Colonic mucosa (tissue), 4 donors: ENCODE results near the gene CLIC1. TPM values are rescaled to one million over a fixed set of nuclear protein-coding genes. Genes with fewer than 3 reads are reported as not detected.

Experiments used
- DNase-seq: peaks from one replicate; pipeline ENCODE4 v3.0.0-alpha.2; 2020
- H3K27ac ChIP-seq: fragments of 200-600 bp; one replicate; pipeline ENCODE4 v1.8.0; 2021
- H3K27me3 ChIP-seq: fragments of 200-600 bp; one replicate; pipeline ENCODE4 v1.8.0; 2021
- H3K36me3 ChIP-seq: fragments of 200-600 bp; one replicate; pipeline ENCODE4 v1.8.0; 2021
- H3K4me1 ChIP-seq: fragments of 200-600 bp; one replicate; pipeline ENCODE4 v1.8.0; 2021; ENCODE audit warnings: mild to moderate bottlenecking
- H3K4me3 ChIP-seq: fragments of 200-600 bp; one replicate; pipeline ENCODE4 v1.8.0; 2021
- H3K9ac ChIP-seq, 2 donors: one replicate each; pipeline ENCODE4 v1.7.0; 2013; ENCODE audit warnings: control low read depth in 2 of 2, low read depth in 2 of 2, low read length in 2 of 2
- H3K9me3 ChIP-seq: fragments of 200-600 bp; one replicate; pipeline ENCODE4 v1.8.0; 2021
- intact Hi-C: fragments of 100-400 bp; cut with DNase I; formaldehyde crosslinking; loops from one replicate; pipeline ENCODE4 v1.14.1; 2022
- total RNA-seq, 2 donors: library from RNA; stranded (reverse); fragmentation: NEBNext Ultra II Directional in 1 of 2; extraction: Animal tissue kit (Norgen Biotek cat#: 25700) in 1 of 2; gene quantifications; one replicate each; pipeline ENCODE4 v1.2.1, GENCODE V29; 2021
- TF ChIP-seq, protein P1 (sequence below): fragments of 200-600 bp; IDR thresholded peaks from one replicate; pipeline ENCODE4 v1.8.0; 2022; ENCODE audit warnings: antibody characterized with exemption, mild to moderate bottlenecking
- donor health status: healthy.
- donor health status: DM: no; HTN: no; CAD: no.
- donor health status: DM: no; HTN: no; CAD: no.

Gene CLIC1
- total RNA-seq, 2 donors from 2014 or later, result 622 to 646 TPM

DNA sequence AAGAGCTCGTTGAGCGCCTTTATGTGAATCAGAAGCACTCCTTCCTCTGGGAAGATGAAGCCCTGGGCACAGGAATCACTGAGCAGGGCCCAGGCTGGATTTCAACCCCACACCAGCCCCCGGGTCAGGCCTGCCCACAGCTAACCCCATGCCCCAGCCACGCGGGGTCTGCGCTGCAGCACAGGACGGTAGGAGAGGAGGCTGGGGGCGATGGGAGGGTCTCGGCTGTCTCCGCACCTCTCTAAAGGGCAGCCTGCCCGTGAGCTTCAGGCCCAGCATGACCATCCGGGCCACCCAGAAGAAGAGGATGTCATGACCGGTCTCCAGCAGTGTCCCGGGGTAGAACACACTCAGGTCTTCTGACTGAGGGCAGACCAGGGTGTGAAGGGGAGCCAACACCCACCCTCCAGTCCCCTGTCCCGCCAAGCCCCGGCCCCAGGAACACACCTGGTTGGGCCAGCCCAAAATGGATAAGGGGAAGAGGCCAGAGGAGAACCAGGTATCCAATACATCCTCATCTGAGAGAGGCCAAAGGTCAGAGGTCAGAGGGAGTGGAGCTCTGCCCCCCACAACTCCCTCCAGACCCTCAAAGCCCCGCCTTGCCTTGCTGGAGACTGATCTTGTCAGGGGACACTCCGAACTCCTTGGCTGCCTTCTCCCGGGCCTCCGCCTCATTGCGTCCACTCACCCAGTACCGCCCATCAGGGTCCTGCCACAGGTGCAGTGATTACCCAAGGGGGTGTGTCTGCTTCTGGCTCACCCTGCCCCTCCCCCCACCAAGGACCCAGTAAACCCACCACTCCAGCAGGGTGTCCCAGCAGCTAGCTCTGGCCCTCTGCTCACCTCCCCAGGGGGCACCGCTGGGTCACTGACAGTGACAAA lies 45.2 kb upstream of the CLIC1 start:
- no peaks in the 10 kb centered on the region for H3K27me3 ChIP-seq
- TF ChIP-seq, protein P1, sequence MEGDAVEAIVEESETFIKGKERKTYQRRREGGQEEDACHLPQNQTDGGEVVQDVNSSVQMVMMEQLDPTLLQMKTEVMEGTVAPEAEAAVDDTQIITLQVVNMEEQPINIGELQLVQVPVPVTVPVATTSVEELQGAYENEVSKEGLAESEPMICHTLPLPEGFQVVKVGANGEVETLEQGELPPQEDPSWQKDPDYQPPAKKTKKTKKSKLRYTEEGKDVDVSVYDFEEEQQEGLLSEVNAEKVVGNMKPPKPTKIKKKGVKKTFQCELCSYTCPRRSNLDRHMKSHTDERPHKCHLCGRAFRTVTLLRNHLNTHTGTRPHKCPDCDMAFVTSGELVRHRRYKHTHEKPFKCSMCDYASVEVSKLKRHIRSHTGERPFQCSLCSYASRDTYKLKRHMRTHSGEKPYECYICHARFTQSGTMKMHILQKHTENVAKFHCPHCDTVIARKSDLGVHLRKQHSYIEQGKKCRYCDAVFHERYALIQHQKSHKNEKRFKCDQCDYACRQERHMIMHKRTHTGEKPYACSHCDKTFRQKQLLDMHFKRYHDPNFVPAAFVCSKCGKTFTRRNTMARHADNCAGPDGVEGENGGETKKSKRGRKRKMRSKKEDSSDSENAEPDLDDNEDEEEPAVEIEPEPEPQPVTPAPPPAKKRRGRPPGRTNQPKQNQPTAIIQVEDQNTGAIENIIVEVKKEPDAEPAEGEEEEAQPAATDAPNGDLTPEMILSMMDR, result no peak
- peaks cover 4% of the 10 kb centered on the region for H3K4me1 ChIP-seq
- no peak overlapping the region for H3K4me3 ChIP-seq
- no peak overlapping the region for H3K27ac ChIP-seq
- H3K9me3 ChIP-seq, result no peaks in the 10 kb centered on the region
- DNase-seq, result no peak
- H3K36me3 ChIP-seq, result no peaks in the 10 kb centered on the region
- peak overlapping the region in 1 of 2 donors; percentile 9 for H3K9ac ChIP-seq
- intact Hi-C loops, result no loop called here

DNA sequence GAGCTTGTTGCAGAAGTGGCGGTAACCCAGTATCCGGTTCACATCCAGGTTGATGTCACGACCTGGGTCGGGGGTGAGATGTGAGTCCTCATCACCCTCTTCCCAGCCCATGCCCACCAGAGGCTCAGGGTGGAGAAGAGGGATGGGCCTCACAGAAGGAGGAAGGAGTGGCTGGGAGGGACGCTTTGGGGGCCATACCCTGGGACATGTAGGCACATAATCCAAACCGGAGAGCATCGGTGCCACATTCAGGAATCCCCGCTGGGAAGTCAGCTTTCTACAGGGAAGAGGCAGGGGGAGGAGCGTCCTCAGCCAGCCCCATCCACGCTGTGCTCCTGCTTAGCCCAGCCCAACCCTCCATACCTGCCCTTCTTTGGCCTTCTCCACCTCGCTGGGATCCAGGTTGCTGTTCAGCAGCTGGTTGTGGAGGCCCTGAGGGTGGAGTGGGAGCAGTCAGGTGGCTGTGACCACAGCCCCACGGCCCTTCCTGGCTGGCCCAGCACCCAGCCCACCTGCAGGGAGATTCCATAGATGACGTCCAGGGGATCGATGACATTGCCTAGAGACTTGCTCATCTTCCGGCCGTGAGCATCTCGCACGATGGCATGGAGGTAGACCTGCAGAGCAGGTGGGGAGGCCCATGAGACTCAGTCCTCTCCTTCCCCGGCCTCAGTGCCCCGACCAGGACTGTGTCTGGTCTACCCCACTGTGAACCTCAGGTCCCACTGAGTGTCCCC lies 44.3 kb upstream of the CLIC1 start:
- Histone ChIP-seq H3K4me3 (no peak overlapping the region), H3K9ac (no peak overlapping the region), H3K9me3 (no peaks in the 10 kb centered on the region), H3K36me3 (no peaks in the 10 kb centered on the region), H3K4me1 (peaks cover 4% of the 10 kb centered on the region), H3K27me3 (no peaks in the 10 kb centered on the region), H3K27ac (no peak overlapping the region)
- DNase-seq, result no peak
- TF ChIP-seq, protein P1, result no peak
- intact Hi-C loops, result no loop called here

DNA sequence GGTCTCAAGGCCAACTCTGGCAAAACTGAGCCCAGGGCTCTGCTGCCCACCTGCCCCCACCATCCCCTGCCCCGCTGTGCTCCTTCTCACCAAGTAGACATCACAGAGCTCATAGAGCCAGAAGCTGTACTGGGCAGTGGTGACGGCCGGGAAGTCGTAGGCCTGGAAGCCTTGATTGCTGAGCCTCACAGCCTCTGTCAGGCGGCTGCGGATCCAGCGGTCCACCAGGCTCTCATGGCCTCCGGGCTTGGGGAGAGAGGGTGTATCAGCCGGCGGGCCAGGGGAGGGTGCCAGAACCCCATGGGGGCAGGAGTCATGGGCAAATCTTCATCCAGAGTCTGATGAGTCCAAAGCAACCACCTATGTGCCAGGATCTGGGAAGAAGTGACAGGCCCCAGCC lies 43.6 kb upstream of the CLIC1 start:
- Histone ChIP-seq H3K4me1 (peaks cover 4% of the 10 kb centered on the region), H3K36me3 (no peaks in the 10 kb centered on the region), H3K9ac (no peak overlapping the region), H3K27me3 (no peaks in the 10 kb centered on the region), H3K9me3 (no peaks in the 10 kb centered on the region), H3K27ac (no peak overlapping the region), H3K4me3 (no peak overlapping the region)
- no peak for DNase-seq
- TF ChIP-seq, protein P1, result no peak
- intact Hi-C loops, result no loop called here

DNA sequence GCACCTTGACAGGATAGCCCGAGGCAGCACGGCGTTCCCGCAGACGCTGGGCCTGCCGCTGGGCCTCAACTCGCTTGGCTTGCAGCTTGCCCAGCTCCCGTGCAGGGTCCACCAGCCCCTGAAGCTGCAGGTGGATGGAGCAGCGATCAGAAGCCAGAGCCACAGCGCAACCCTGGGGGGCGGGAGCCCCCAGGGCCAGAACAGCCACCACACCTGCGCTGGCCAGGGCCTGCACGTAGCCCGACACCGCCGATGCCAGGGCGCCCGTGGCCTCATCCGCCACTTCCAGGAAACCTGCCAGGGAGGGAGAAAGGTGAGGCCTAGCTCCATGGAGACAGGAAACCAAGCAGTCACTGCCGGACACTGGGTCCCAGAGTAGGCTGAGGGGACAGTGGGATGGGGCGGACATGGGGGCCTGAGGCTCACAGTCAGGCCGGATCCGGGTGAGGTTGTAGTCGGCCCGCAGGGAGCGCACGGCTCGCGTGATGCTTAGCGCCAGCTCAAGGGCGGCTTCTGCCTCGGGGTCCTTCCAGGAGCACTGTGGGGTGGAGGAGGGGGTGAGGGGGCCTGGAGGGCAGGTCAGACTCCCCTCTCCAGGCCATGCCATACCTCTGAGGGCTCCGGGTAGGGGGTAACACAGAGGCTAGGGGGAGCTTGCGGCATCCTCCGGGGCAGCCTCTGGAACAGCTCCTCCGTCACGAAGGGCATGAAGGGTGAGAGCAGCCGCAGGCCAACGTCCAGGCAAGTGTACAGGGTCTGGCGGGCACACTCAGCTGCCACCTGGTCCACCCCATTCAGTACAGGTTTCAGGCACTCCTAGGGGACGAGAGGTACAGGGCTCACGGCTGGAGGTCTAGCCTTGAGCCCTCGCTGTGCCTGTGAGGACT lies 42.9 kb upstream of the CLIC1 start:
- Histone ChIP-seq H3K9me3 (no peaks in the 10 kb centered on the region), H3K36me3 (no peaks in the 10 kb centered on the region), H3K4me1 (peaks cover 4% of the 10 kb centered on the region), H3K27ac (no peak overlapping the region), H3K9ac (no peak overlapping the region), H3K4me3 (no peak overlapping the region), H3K27me3 (no peaks in the 10 kb centered on the region)
- intact Hi-C loops, result no loop called here
- TF ChIP-seq, protein P1, result no peak
- DNase-seq, result no peak

DNA sequence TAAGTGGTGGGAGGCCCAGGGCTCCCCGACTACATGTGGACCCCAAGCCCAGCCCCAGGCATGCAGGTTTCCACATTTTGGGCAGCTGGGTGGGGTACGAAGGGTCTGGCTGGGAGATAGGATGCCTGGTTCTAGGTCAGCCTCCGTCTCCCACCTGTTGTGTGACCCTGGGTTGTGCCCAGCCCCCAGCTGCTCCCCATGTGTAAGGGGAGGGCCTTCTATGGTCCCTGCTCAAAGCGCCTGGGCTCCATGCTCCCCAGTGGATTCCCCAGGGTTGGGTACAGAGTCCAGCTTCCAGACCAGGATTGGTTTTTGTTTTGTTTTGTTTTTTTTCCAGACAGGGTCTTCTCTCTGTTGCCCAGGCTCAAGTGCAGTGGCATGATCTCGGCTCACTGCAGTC lies 41.9 kb upstream of the CLIC1 start:
- Histone ChIP-seq H3K4me1 (peaks cover 4% of the 10 kb centered on the region), H3K27ac (no peak overlapping the region), H3K4me3 (no peak overlapping the region), H3K9ac (no peak overlapping the region), H3K36me3 (no peaks in the 10 kb centered on the region), H3K27me3 (no peaks in the 10 kb centered on the region), H3K9me3 (no peaks in the 10 kb centered on the region)
- intact Hi-C loops, result no loop called here
- no peak for DNase-seq
- TF ChIP-seq, protein P1, result no peak
